Kidney (tissue), 14 donors: Measurements from ENCODE around the gene RNF168. TPM values are rescaled to one million over a fixed set of nuclear protein-coding genes. Genes with fewer than 3 reads are reported as not detected.

ENCODE experiments used
- DNase-seq, 5 donors: peaks; one replicate each; pipeline ENCODE4 v3.0.0-alpha.2; 2013 to 2020
- FAIRE-seq: peaks from 2 replicates; lab custom pipeline; 2012; peaks lifted over from hg19 to GRCh38; lab: Jason Lieb, UNC
- H3K27ac ChIP-seq, 2 donors: one replicate each; pipeline ENCODE4 v1.7.0; 2013; ENCODE audit warnings: low read depth in 2 of 2, low read length in 2 of 2, inconsistent platforms in 1 of 2
- H3K27me3 ChIP-seq: one replicate; pipeline ENCODE4 v1.7.1; 2013; ENCODE audit warnings: low read length, inconsistent platforms; ENCODE audit not compliant: control insufficient read depth, insufficient read depth
- H3K36me3 ChIP-seq, 3 donors: one replicate each; pipeline versions ENCODE4 v1.7.0 to v1.7.1; 2013; ENCODE audit warnings: low read length in 3 of 3, control low read depth in 1 of 3, inconsistent platforms in 1 of 3; ENCODE audit not compliant: insufficient read depth in 3 of 3, control insufficient read depth in 2 of 3
- H3K4me1 ChIP-seq, 3 donors: one replicate each; pipeline versions ENCODE4 v1.7.0 to v1.7.1; 2013; ENCODE audit warnings: low read length in 3 of 3, inconsistent platforms in 1 of 3, low read depth in 1 of 3; ENCODE audit not compliant: control insufficient read depth in 2 of 3, insufficient read depth in 2 of 3
- H3K4me3 ChIP-seq, 3 donors: one replicate each; pipeline versions ENCODE4 v1.7.0 to v1.8.1; 2013; ENCODE audit warnings: low read length in 3 of 3, control low read depth in 1 of 3, inconsistent platforms in 1 of 3
- H3K9ac ChIP-seq, 3 donors: one replicate each; pipeline versions ENCODE4 v1.7.0 to v1.7.1; 2013; ENCODE audit warnings: low read length in 3 of 3, control low read depth in 1 of 3, inconsistent platforms in 1 of 3
- H3K9me3 ChIP-seq, 3 donors: one replicate each; pipeline versions ENCODE4 v1.7.0 to v1.7.1; 2013; ENCODE audit warnings: low read length in 3 of 3, control low read depth in 1 of 3, inconsistent platforms in 1 of 3; ENCODE audit not compliant: control insufficient read depth in 2 of 3, insufficient read depth in 1 of 3
- intact Hi-C: fragments of 100-400 bp; cut with DNase I; formaldehyde crosslinking; loops from one replicate; pipeline ENCODE4 v1.11.1; 2022
- polyA plus RNA-seq: library from polyadenylated mRNA; stranded (reverse); fragments of 350-450 nt; fragmentation: Illumina TruSeq; extraction: RNeasy Lipid Tissue Mini Kit (QIAGEN cat#74804); gene quantifications from one replicate; pipeline ENCODE4 v1.2.3, GENCODE V29; 2014; ENCODE audit warnings: low read depth, low replicate concordance; ENCODE audit not compliant: insufficient read depth
- total RNA-seq: library from RNA; stranded (reverse); fragmentation: NEBNext Ultra II Directional; extraction: Animal tissue kit (Norgen Biotek cat#: 25700); gene quantifications from one replicate; pipeline ENCODE4 v1.2.1, GENCODE V29; 2021
- TF ChIP-seq, protein P1 (sequence below): IDR thresholded peaks from 3 replicates; pipeline ENCODE4 v1.5.1; 2012; ENCODE audit warnings: mild to moderate bottlenecking, moderate library complexity, borderline replicate concordance; ENCODE audit not compliant: insufficient read depth; ENCODE audit errors: extremely low read depth
- donor health status: control.
- donor health status: control.
- donor health status: control.
- donor health status: control.
- donor health status: control.
- donor health status: DM: yes; HTN: yes; CAD: no.
- donor health status: Normal renal cell carcinoma (clear cell type).

Gene RNF168
- total and polyA plus RNA-seq, 2 donors from 2014 or later: 3.2 to 19.5 TPM

DNA sequence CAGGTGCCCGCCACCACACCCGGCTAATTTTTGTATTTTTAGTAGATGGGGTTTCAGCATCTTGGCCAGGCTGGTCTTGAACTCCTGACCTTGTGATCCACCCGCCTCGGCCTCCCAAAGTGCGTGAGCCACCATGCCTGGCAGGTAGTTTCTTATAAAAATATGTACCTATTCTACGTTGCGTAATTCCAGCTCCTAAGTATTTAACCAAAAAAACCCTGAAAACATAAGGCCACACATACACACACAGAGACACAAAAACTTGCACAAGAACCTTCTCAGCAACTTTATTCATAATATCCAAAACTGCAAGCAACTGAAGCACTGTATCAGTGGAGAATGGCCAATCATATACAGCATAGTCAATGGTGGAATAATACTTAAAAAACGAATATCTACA, 5.3 kb downstream of the RNF168 start:
- intact Hi-C loops: no loop called here
- Histone ChIP-seq H3K9me3 (no peaks in the 10 kb centered on the region), H3K27me3 (no peaks in the 10 kb centered on the region), H3K4me3 (no peak overlapping the region), H3K36me3 (no peaks in the 10 kb centered on the region), H3K27ac (no peak overlapping the region), H3K9ac (no peak overlapping the region), H3K4me1 (peaks cover 0 to 8% (median 3%) of the 10 kb centered on the region in 3 donors)
- DNase-seq (no peak), FAIRE-seq (no peak)
- TF ChIP-seq, protein P1, sequence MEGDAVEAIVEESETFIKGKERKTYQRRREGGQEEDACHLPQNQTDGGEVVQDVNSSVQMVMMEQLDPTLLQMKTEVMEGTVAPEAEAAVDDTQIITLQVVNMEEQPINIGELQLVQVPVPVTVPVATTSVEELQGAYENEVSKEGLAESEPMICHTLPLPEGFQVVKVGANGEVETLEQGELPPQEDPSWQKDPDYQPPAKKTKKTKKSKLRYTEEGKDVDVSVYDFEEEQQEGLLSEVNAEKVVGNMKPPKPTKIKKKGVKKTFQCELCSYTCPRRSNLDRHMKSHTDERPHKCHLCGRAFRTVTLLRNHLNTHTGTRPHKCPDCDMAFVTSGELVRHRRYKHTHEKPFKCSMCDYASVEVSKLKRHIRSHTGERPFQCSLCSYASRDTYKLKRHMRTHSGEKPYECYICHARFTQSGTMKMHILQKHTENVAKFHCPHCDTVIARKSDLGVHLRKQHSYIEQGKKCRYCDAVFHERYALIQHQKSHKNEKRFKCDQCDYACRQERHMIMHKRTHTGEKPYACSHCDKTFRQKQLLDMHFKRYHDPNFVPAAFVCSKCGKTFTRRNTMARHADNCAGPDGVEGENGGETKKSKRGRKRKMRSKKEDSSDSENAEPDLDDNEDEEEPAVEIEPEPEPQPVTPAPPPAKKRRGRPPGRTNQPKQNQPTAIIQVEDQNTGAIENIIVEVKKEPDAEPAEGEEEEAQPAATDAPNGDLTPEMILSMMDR: no peak

DNA sequence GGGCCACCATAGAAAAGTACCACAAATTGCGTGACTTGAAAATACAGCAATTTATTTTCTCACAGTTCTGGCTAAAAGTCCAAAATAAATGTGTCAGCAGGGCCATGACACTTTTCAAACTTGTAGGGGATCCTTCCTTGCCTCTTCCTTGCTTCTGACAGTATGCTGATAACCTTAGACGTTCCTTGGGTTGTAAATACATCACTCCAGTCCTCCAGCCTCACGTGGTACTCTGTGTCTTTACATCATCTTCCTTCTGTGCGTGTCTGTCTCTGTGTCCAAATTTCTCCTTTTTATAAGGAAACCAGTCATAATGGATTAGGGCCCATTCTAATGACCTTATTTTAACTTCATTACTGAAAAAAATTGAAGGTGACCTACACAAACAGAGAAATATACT, 7.4 kb downstream of the RNF168 start:
- Histone ChIP-seq H3K9ac (no peak overlapping the region), H3K27ac (no peak overlapping the region), H3K36me3 (no peaks in the 10 kb centered on the region), H3K4me1 (peaks cover 0 to 3% (median 2%) of the 10 kb centered on the region in 3 donors), H3K9me3 (no peaks in the 10 kb centered on the region), H3K4me3 (no peak overlapping the region), H3K27me3 (no peaks in the 10 kb centered on the region)
- FAIRE-seq (no peak), DNase-seq (no peak)
- TF ChIP-seq, protein P1: no peak
- intact Hi-C loops: no loop called here

DNA sequence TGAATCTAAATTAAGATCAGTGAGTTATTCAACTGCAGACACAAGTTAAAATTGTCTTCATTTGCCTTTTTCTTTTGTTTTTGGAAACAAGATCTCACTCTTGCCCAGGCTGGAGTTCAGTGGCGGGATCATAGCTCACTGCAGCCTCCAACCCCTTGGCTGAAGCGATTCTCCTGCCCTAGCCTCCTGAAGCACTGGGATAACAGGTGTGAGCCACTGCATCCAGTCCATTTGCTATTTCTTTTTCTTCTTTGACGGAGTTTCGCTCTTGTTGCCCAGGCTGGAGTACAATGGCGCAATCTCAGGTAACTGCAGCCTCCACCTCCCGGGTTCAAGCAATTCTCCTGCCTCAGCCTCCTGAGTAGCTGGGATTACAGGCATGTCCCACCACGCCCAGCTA, 10.3 kb downstream of the RNF168 start:
- DNase-seq (no peak), FAIRE-seq (no peak)
- intact Hi-C loops: no loop called here
- Histone ChIP-seq H3K4me1 (no peaks in the 10 kb centered on the region), H3K9me3 (no peaks in the 10 kb centered on the region), H3K4me3 (no peak overlapping the region), H3K27me3 (no peaks in the 10 kb centered on the region), H3K9ac (no peak overlapping the region), H3K27ac (no peak overlapping the region), H3K36me3 (no peaks in the 10 kb centered on the region)
- TF ChIP-seq, protein P1: no peak

DNA sequence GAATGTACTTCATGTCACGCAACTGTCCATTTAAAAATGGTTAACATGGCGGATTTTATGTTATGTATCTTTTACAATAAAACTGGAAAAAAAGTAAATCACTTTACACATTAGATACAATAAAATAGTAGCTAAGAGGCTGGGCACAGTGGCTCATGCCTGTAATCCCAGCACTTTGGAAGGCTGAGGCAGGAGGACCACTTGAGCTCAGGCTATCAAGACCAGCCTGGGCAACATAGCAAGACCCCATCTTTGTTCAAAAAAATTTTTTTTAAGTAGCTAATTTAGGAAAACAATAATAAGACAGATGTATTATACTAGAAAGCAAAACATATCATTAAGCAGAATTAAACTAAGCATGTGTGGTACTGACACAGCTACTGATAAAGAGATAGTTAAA, 11.5 kb downstream of the RNF168 start:
- TF ChIP-seq, protein P1: no peak
- H3K36me3 ChIP-seq: peaks cover 0 to 3% (median 2%) of the 10 kb centered on the region in 3 donors
- H3K4me1 ChIP-seq: no peaks in the 10 kb centered on the region
- no peaks in the 10 kb centered on the region for H3K27me3 ChIP-seq
- no peak for DNase-seq
- H3K9ac ChIP-seq: no peak overlapping the region
- FAIRE-seq: no peak
- intact Hi-C loops: no loop called here
- no peaks in the 10 kb centered on the region for H3K9me3 ChIP-seq
- no peak overlapping the region for H3K27ac ChIP-seq
- H3K4me3 ChIP-seq: no peak overlapping the region
